Cardiac muscle cell (in vitro differentiated cells and primary cell): Measurements from ENCODE around the gene NOM1. TPM values are rescaled to one million over a fixed set of nuclear protein-coding genes. Genes with fewer than 3 reads are reported as not detected.
A peak's percentile ranks its signal among the peaks of the same experiment; 100 is the strongest.

Experiments
- DNase-seq, 2 donors: peaks; one replicate each; pipeline versions ENCODE4 v3.0.0 to v3.0.0-alpha.2; 2010 to 2017; ENCODE audit warnings: low read depth in 1 of 2, low spot score in 1 of 2
- H3K27ac ChIP-seq: fragments of 200-600 bp; sonication (generic); 2 replicates; pipeline ENCODE4 v1.5.1; 2016
- H3K27me3 ChIP-seq: fragments of 200-600 bp; sonication (generic); 2 replicates; pipeline ENCODE4 v1.6.0; 2016; ENCODE audit warnings: control low read depth
- H3K36me3 ChIP-seq: fragments of 200-600 bp; sonication (generic); 2 replicates; pipeline ENCODE4 v1.5.1; 2016; ENCODE audit warnings: control low read depth
- H3K4me1 ChIP-seq: fragments of 200-600 bp; sonication (generic); 2 replicates; pipeline ENCODE4 v1.8.1; 2017; ENCODE audit warnings: low read depth, mild to moderate bottlenecking, mixed run types
- H3K4me3 ChIP-seq: fragments of 200-600 bp; sonication (generic); 2 replicates; pipeline ENCODE4 v1.5.1; 2016; ENCODE audit warnings: mild to moderate bottlenecking
- H3K9me3 ChIP-seq: fragments of 200-600 bp; sonication (generic); 2 replicates; pipeline ENCODE4 v1.5.1; 2017; ENCODE audit warnings: low read depth, mild to moderate bottlenecking, control low read depth
- CTCF ChIP-seq: IDR thresholded peaks from 2 replicates; pipeline ENCODE4 v1.5.1; 2012; ENCODE audit warnings: low read depth, mild to moderate bottlenecking, low read length
- polyA plus RNA-seq: library from polyadenylated mRNA; unstranded; fragments of >200 nt; fragmentation: Nextera tagmentation; extraction: Ambion mirVana; gene quantifications from 2 replicates; pipeline ENCODE4 v1.2.1, GENCODE V29; 2016
- total RNA-seq: library from RNA; depleted of rRNA; stranded (reverse); fragments of >200 nt; gene quantifications from 2 replicates; pipeline ENCODE4 v1.2.3, GENCODE V29; 2016

The NOM1 gene
- total and polyA plus RNA-seq, 2 experiments from 2014 or later = 5.6 to 18.3 TPM

DNA sequence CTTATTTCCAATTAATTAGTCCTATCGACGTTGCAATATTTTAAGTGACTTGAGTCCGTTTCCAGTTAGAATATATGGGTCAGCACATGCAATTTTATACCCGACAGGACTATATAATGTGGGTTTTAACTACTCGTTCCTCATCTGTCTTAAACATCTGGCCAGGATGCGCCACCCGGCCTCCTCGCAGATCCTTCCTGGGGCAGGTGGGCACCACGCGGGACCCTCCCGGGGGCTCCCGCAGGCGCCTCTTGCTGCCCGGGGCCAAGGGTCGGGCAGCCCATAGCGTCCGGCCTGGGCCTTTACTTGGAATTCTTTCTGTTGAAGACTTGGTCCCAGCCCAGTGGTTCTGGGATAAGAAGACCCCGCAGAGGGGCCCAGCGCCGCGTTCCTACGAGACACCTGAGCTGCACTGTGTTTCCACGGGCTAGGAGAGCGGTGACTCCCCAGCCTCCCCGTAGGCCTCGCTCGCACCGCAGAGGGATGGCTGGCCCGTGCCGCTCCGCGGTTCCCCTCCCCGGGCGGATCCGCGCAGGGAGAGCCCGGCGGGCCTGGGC, 71.1 kb downstream of the NOM1 start:
- Histone ChIP-seq H3K27ac (no peak overlapping the region), H3K36me3 (no peaks in the 10 kb centered on the region), H3K27me3 (peaks cover 100% of the 10 kb centered on the region), H3K9me3 (no peaks in the 10 kb centered on the region), H3K4me1 (no peaks in the 10 kb centered on the region), H3K4me3 (no peak overlapping the region)
- no peak for TF ChIP-seq CTCF
- no peak for DNase-seq

DNA sequence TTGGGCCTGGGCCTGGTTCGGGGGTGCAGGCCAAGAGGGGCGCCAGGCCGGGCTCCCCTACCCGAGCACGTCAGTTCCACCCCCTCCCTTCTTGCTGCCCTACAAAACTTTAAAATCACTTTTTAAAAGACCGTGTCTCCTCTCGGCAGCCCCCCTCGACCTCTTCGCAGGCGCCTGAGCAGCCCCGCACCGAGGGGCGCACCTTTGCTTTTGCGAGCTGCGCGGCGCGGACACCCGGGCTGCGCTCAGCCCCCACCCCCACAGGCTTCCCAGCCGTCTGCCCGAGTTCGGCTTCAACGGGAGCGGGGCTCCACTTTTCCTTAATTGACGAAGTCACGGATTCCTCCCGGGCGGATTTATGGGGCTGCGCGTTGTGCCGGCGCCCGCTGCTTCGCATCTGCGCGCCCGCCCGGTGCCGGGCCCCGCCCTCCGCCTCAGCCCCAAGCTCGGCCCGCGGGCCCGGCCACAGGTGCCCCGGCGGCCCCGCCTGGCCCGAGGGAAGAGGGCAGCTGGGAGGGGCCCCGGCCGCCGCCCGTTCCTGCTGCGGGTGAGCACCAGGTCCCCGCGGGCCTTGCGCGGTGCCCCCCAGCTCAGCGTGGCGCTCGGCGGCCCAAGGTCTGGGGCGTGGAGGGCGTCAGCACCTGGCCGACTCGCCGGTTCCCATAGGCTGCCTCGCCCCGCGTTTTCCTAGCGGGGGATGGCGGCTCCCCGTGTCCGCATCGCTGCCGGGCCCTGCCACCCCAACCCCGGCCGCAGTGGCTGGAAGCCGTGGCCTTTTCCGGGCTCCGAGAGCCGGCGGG, 71.8 kb downstream of the NOM1 start:
- peaks cover 100% of the 10 kb centered on the region for H3K27me3 ChIP-seq
- H3K4me3 ChIP-seq = peak overlapping the region; percentile 18
- no peaks in the 10 kb centered on the region for H3K4me1 ChIP-seq
- no peaks in the 10 kb centered on the region for H3K9me3 ChIP-seq
- DNase-seq = no peak
- H3K36me3 ChIP-seq = no peaks in the 10 kb centered on the region
- TF ChIP-seq CTCF = no peak
- no peak overlapping the region for H3K27ac ChIP-seq

DNA sequence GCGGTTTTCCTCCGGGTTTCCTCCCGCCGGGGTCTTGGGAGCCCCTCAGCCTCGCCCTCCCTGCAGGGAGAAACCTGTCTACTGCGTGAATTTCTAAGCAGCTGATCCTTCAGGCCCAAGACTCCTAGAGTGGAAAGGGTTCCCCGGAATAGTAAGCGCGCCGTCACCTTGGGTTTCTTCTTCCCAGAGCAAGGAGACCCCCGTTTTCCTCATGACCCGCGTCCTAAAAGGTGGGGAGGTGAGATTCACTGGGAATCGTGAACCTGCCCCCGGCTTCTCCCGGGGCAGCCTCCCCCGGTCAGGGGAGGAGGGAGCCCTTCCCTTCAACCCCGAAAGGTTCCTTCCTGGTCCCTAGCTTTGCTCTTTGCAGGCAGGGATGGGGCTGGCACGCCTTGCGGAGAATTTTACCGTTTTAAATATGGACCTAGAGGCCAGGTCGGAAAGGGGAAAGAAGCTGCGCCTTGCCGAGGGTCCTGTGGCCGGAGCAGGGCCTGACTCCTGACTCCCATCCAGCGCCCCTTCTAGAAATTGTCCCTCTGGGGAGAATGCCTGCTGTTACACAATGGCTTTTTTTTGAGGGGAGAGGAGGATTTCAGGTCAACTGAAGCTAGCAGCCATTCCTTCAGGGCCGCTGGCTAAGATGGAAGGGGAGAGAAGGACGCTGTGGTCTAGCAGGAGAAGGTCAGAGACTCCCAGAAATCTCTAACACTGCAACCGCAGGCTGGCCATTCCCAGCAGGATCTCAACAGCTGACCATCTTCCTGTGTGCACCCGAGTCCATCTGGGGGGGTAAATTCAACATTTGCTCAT, 72.6 kb downstream of the NOM1 start:
- TF ChIP-seq CTCF = no peak
- no peak for DNase-seq
- no peaks in the 10 kb centered on the region for H3K4me1 ChIP-seq
- H3K27ac ChIP-seq = no peak overlapping the region
- no peaks in the 10 kb centered on the region for H3K36me3 ChIP-seq
- peaks cover 100% of the 10 kb centered on the region for H3K27me3 ChIP-seq
- no peak overlapping the region for H3K4me3 ChIP-seq
- H3K9me3 ChIP-seq = no peaks in the 10 kb centered on the region

Other genes starting within 250 kb of the NOM1 start
- 41.1 and 78.0 TPM in 2 replicates for gene LMBR1, start 56.5 kb upstream of the NOM1 start, total RNA-seq
- gene LMBR1, start 56.5 kb upstream of the NOM1 start, polyA plus RNA-seq = 49.9 and 62.3 TPM in 2 replicates
- 0.56 and 0.77 TPM in 2 replicates for gene MNX1, start 61.0 kb downstream of the NOM1 start, total RNA-seq
- 0.31 and 0.35 TPM in 2 replicates for gene MNX1, start 61.0 kb downstream of the NOM1 start, polyA plus RNA-seq
- gene UBE3C, start 189.2 kb downstream of the NOM1 start, total RNA-seq = 33.1 and 34.0 TPM in 2 replicates
- gene UBE3C, start 189.2 kb downstream of the NOM1 start, polyA plus RNA-seq = 24.4 and 25.8 TPM in 2 replicates